IPS-NIHi11 (cell line): ENCODE data around the gene GNG13.
"Not testable (repeated sequence)": the region's sequence is repeated elsewhere in the genome, so short reads cannot be mapped to it uniquely, and the experiment has no call there.

ENCODE experiments used
- DNase-seq: peaks from one replicate; pipeline ENCODE4 v3.0.0; 2012; ENCODE audit warnings: mixed read lengths, low spot score

Gene GNG13

GRCh38 chr16:831571-832413 is 31.3 kb upstream of the GNG13 start:
- peak; percentile 19 for DNase-seq

- DNase-seq, result peak; percentile 71
Measured at GRCh38 chr16:830871-831570, 30.5 kb upstream of the GNG13 start.

- peak; percentile 27 for DNase-seq
Measured at GRCh38 chr16:830107-830870, 29.8 kb upstream of the GNG13 start.

- DNase-seq, result peak; percentile 14
Measured at GRCh38 chr16:828891-829290, 28.4 kb upstream of the GNG13 start.

GRCh38 chr16:827513-827912 is 27.0 kb upstream of the GNG13 start:
- DNase-seq, result peak; percentile 2

GRCh38 chr16:825341-826061 is 25.0 kb upstream of the GNG13 start:
- DNase-seq, result no peak

GRCh38 chr16:824601-825000 is 24.1 kb upstream of the GNG13 start:
- peak; percentile 22 for DNase-seq

- peak; percentile 14 for DNase-seq
Measured at GRCh38 chr16:824194-824593, 23.7 kb upstream of the GNG13 start.

GRCh38 chr16:822909-823297 is 22.4 kb upstream of the GNG13 start:
- DNase-seq, result no peak

- peak; percentile 5 for DNase-seq
Measured at GRCh38 chr16:822174-822908, 21.8 kb upstream of the GNG13 start.

GRCh38 chr16:821751-822150 is 21.2 kb upstream of the GNG13 start:
- peak; percentile 65 for DNase-seq

GRCh38 chr16:820748-821147 is 20.2 kb upstream of the GNG13 start:
- no peak for DNase-seq

GRCh38 chr16:820044-820408 is 19.5 kb upstream of the GNG13 start:
- DNase-seq, result not testable (repeated sequence)

GRCh38 chr16:819336-820043 is 19.0 kb upstream of the GNG13 start:
- no peak for DNase-seq

GRCh38 chr16:818592-818991 is 18.1 kb upstream of the GNG13 start:
- DNase-seq, result no peak

GRCh38 chr16:818132-818531 is 17.6 kb upstream of the GNG13 start:
- no peak for DNase-seq

GRCh38 chr16:817001-817906 is 16.7 kb upstream of the GNG13 start:
- DNase-seq, result no peak

- DNase-seq, result no peak
Measured at GRCh38 chr16:815861-816260, 15.3 kb upstream of the GNG13 start.

- no peak for DNase-seq
Measured at GRCh38 chr16:814974-815373, 14.4 kb upstream of the GNG13 start.
